Left ventricle myocardium inferior (tissue), 1 donor: Measurements from ENCODE around the gene TOPORS. TPM values are rescaled to one million over a fixed set of nuclear protein-coding genes. Genes with fewer than 3 reads are reported as not detected.
"Not testable (repeated sequence)": the region's sequence is repeated elsewhere in the genome, so short reads cannot be mapped to it uniquely, and the experiment has no call there.

Experiments used
- DNase-seq: peaks from one replicate; pipeline ENCODE4 v3.0.0-alpha.2; 2020
- H3K27ac ChIP-seq: fragments of 200-600 bp; replicated peaks from 2 replicates; pipeline ENCODE4 v1.8.0; 2021
- H3K27me3 ChIP-seq: fragments of 200-600 bp; 2 replicates; pipeline ENCODE4 v1.8.0; 2021; ENCODE audit warnings: low read depth
- H3K36me3 ChIP-seq: fragments of 200-600 bp; 2 replicates; pipeline ENCODE4 v1.8.0; 2021
- H3K4me1 ChIP-seq: fragments of 200-600 bp; 2 replicates; pipeline ENCODE4 v1.8.0; 2021
- H3K4me3 ChIP-seq: fragments of 200-600 bp; 2 replicates; pipeline ENCODE4 v1.8.0; 2021; ENCODE audit warnings: mild to moderate bottlenecking, moderate library complexity
- H3K9me3 ChIP-seq: fragments of 200-600 bp; replicated peaks from 2 replicates; pipeline ENCODE4 v1.8.0; 2021
- intact Hi-C: fragments of 100-400 bp; cut with micrococcal nuclease; formaldehyde crosslinking; loops from one replicate; pipeline ENCODE4 v1.11.0; 2022
- long read RNA-seq: library from polyadenylated mRNA; unstranded; transcript quantifications from one replicate; pipeline ENCODE4 v2.0.0, GENCODE V29; 2021
- total RNA-seq: library from RNA; stranded (reverse); fragmentation: NEBNext Ultra II Directional; extraction: Animal tissue kit (Norgen Biotek cat#: 25700); gene quantifications from one replicate; pipeline ENCODE4 v1.2.1, GENCODE V29; 2021
- TF ChIP-seq, protein P1 (sequence below): fragments of 200-600 bp; IDR thresholded peaks from 2 replicates; pipeline ENCODE4 v1.8.0; 2021; ENCODE audit warnings: antibody characterized with exemption, mild to moderate bottlenecking, borderline replicate concordance
- donor health status: DM: no; HTN: yes; CAD: no; lungs with severe emphysema.

The TOPORS gene
- 8.4 TPM for total RNA-seq
- long read RNA-seq, full-length matches to known transcripts = 10 of 16 reads
- long read RNA-seq, partial matches to known transcripts = 6 of 16 reads
- long read RNA-seq, other reads (novel, unspliced or antisense) = 0 of 16 reads

GRCh38 chr9:32552172-32552872 lies at the start of gene TOPORS, which contains the start of gene SMIM27:
TSS of gene TOPORS (minus strand) at chr9:32552586. CDS start at chr9:32552436, 150 bp downstream.
TSS of gene SMIM27 (plus strand) at chr9:32552327. CDS start at chr9:32552435, 108 bp downstream.
- H3K9me3 ChIP-seq = no peaks in the 10 kb centered on the region
- H3K36me3 ChIP-seq = no peaks in the 10 kb centered on the region
- peaks cover 53% of the 10 kb centered on the region for H3K4me1 ChIP-seq
- intact Hi-C loops = no loop called here
- H3K27me3 ChIP-seq = no peaks in the 10 kb centered on the region
- TF ChIP-seq, protein P1, sequence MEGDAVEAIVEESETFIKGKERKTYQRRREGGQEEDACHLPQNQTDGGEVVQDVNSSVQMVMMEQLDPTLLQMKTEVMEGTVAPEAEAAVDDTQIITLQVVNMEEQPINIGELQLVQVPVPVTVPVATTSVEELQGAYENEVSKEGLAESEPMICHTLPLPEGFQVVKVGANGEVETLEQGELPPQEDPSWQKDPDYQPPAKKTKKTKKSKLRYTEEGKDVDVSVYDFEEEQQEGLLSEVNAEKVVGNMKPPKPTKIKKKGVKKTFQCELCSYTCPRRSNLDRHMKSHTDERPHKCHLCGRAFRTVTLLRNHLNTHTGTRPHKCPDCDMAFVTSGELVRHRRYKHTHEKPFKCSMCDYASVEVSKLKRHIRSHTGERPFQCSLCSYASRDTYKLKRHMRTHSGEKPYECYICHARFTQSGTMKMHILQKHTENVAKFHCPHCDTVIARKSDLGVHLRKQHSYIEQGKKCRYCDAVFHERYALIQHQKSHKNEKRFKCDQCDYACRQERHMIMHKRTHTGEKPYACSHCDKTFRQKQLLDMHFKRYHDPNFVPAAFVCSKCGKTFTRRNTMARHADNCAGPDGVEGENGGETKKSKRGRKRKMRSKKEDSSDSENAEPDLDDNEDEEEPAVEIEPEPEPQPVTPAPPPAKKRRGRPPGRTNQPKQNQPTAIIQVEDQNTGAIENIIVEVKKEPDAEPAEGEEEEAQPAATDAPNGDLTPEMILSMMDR = peak; percentile 7
- DNase-seq = peak; percentile 91
- peak within 1 kb of the TSS; percentile 98 for H3K27ac ChIP-seq
- H3K4me3 ChIP-seq = peak within 1 kb of the TSS; percentile 84

DNA sequence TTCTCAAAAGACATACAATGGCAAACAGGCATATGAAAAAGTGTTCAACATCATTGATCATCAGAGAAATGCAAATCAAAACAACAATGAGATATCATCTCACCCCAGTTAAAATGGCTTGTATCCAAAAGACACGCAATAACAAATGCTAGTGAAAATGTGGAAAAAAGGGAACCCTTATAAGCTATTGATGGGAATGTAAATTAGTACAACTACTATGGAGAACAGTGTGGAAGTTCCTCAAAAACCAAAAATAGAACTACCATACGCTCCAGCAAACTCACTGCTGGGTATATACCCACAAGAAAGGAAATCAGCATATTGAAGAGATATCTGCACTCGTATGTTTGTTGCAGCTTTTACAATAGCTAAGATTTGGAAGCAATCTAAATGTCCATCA lies 46.6 kb upstream of the TOPORS start:
- H3K4me1 ChIP-seq, H3K27me3 ChIP-seq, H3K9me3 ChIP-seq, DNase-seq, H3K4me3 ChIP-seq, H3K27ac ChIP-seq, H3K36me3 ChIP-seq, intact Hi-C loops: not testable (repeated sequence)

GRCh38 chr9:32596936-32597335 lies 44.5 kb upstream of the TOPORS start:
- TF ChIP-seq, protein P1 = no peak
- no peak overlapping the region for H3K27ac ChIP-seq
- H3K4me1 ChIP-seq = no peaks in the 10 kb centered on the region
- H3K36me3 ChIP-seq = no peaks in the 10 kb centered on the region
- no peak overlapping the region for H3K4me3 ChIP-seq
- H3K27me3 ChIP-seq = peaks cover 10% of the 10 kb centered on the region
- H3K9me3 ChIP-seq = peaks cover 8% of the 10 kb centered on the region
- intact Hi-C loops = no loop called here
- DNase-seq = no peak

DNA sequence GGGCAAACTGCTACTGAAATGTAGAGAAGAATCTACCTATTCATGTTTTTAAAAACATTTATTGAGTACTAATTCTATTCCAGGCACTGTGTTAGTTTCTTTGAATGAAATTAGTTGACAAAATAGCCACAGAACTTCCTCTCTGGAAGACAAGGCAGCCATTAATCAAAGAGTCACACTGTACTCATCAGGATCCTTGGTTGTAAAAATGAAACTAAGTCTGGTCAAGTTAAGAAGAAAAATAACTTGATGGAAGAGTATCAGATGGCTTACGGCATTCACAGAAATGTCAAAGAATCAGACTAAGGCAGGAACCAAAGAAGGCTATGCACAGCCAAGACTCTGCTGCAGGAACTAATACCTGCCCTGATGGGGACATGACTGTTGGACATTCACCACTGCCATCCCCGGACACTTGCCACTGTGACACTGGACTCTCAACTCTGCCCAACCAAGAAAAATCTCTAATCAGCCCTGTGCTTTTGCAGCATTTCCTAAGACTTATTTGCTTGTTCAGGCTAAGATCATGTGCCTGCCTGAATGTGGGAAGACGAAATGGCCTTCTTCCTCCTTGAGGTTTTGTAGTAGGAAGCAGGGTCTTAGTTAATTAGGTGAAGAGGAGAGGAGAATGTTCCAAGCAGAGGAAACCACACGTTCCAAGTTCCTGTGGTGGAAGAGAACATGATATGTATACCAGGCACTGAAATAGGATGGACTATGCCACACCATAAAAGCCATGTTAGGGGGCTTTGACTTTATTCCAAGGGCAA lies 43.9 kb upstream of the TOPORS start:
- no peak overlapping the region for H3K4me3 ChIP-seq
- TF ChIP-seq, protein P1 = no peak
- H3K36me3 ChIP-seq = no peaks in the 10 kb centered on the region
- peaks cover 10% of the 10 kb centered on the region for H3K27me3 ChIP-seq
- DNase-seq = no peak
- H3K4me1 ChIP-seq = no peaks in the 10 kb centered on the region
- peaks cover 8% of the 10 kb centered on the region for H3K9me3 ChIP-seq
- no peak overlapping the region for H3K27ac ChIP-seq
- intact Hi-C loops = no loop called here

- no peak for DNase-seq
- Histone ChIP-seq H3K4me3 (no peak overlapping the region), H3K36me3 (no peaks in the 10 kb centered on the region), H3K27me3 (peaks cover 47% of the 10 kb centered on the region), H3K27ac (no peak overlapping the region), H3K4me1 (no peaks in the 10 kb centered on the region), H3K9me3 (no peaks in the 10 kb centered on the region)
- TF ChIP-seq, protein P1 = no peak
- intact Hi-C loops = loop anchor here (5.0 kb wide), 1 partner anchor 376 kb away; no protein-coding TSS in a partner anchor
Observed at GRCh38 chr9:32590898-32591297, 38.5 kb upstream of the TOPORS start.

DNA sequence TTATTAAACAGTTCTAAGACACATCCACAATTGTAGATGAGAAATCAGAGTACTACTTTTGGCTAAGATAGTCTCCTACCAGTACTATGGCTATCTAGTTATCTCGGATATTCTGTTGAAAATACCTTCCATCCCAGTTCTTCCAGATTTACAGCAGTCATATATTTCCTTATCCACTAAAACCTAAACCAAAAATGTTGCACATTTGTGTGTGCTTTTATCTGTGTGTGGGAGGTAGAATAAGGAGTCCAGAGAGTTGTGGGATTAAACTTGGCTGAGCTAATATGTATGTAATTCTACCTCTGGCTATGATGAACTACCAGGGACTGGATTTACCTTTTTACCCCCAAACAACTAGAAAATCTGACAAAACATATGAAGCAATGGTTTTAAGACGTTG lies 38.1 kb upstream of the TOPORS start:
- DNase-seq = no peak
- TF ChIP-seq, protein P1 = no peak
- intact Hi-C loops = loop anchor here (5.0 kb wide), 1 partner anchor 377 kb away; no protein-coding TSS in a partner anchor
- H3K4me1 ChIP-seq = no peaks in the 10 kb centered on the region
- no peak overlapping the region for H3K4me3 ChIP-seq
- no peaks in the 10 kb centered on the region for H3K36me3 ChIP-seq
- peaks cover 50% of the 10 kb centered on the region for H3K27me3 ChIP-seq
- H3K9me3 ChIP-seq = no peaks in the 10 kb centered on the region
- H3K27ac ChIP-seq = no peak overlapping the region
